Vagina (tissue), 2 donors: ENCODE measurements around the gene DNAJC4.
A peak's percentile ranks its signal among the peaks of the same experiment; 100 is the strongest.

Source experiments
- POLR2A ChIP-seq, 2 donors: fragments of 450-650 bp; IDR thresholded peaks; one replicate each; pipeline ENCODE4 v1.6.1; 2017; ENCODE audit warnings: antibody characterized with exemption in 2 of 2, mild to moderate bottlenecking in 2 of 2, moderate library complexity in 2 of 2
- POLR2AphosphoS5 ChIP-seq, 2 donors: sonication (generic); formaldehyde crosslinking; IDR thresholded peaks; one replicate each; pipeline ENCODE4 v1.9.0; 2017; ENCODE audit warnings: antibody characterized with exemption in 2 of 2, mild to moderate bottlenecking in 2 of 2, low read depth in 1 of 2; ENCODE audit not compliant: insufficient read depth in 1 of 2
- TF ChIP-seq, protein P1 (sequence below), 3 experiments: fragments of 450-650 bp in 2 of 3; fragments of 200-600 bp in 1 of 3; sonication (generic) in 1 of 3; IDR thresholded peaks; one replicate each; pipeline ENCODE4 v1.5.1; 2017 to 2019; ENCODE audit warnings: antibody characterized with exemption in 3 of 3, mild to moderate bottlenecking in 2 of 3, moderate library complexity in 2 of 3

DNA sequence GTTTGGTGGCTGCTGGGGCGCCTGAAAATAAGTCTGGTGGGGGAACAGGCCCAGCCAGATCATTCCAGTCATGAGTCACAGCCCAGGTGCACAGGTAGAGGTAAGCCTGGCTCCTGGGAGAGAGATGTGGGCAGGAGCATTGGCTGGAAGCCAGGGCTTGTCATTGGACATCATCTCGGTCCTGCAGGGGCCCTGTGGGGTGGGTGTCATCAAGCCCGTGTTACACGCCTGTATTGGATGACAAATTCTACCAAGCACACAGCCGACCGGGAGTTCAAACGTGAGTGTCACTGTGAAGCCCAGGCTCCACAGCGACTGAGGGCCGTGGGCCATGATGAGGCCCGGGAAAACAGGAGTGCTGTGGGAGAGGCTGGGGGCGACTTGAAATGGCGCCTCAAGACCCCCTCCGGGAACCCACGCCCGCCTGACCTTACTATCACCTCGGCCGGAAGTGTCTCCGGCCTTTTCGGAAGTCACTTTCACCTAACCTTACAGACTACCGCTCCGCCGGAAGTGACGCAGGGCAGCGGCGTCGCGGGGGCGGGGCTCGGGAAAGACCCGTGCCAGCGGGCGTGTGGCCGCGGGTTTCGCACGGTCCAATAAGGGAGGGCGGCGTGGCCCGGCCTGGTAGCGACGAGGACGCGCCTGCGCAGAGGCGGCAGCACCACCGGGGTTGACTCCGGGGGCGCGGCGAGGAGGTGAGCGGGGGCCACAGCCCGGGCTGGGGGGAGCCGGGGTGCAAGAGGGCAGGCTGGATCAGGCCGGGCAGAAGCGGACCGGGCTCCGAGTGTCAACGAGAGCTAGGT, 10.3 kb downstream of the DNAJC4 start, which contains the start of gene FKBP2:
- TF ChIP-seq, protein P1, sequence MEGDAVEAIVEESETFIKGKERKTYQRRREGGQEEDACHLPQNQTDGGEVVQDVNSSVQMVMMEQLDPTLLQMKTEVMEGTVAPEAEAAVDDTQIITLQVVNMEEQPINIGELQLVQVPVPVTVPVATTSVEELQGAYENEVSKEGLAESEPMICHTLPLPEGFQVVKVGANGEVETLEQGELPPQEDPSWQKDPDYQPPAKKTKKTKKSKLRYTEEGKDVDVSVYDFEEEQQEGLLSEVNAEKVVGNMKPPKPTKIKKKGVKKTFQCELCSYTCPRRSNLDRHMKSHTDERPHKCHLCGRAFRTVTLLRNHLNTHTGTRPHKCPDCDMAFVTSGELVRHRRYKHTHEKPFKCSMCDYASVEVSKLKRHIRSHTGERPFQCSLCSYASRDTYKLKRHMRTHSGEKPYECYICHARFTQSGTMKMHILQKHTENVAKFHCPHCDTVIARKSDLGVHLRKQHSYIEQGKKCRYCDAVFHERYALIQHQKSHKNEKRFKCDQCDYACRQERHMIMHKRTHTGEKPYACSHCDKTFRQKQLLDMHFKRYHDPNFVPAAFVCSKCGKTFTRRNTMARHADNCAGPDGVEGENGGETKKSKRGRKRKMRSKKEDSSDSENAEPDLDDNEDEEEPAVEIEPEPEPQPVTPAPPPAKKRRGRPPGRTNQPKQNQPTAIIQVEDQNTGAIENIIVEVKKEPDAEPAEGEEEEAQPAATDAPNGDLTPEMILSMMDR (IDR thresholded peaks at IDR 0.05), result no peak
- TF ChIP-seq POLR2A (IDR thresholded peaks at IDR 0.05) (peak in 1 of 2 donors; percentile 65), POLR2AphosphoS5 (IDR thresholded peaks at IDR 0.05; ENCODE audit: insufficient read depth in 1 of 2, low read depth in 1 of 2) (peak; percentile 85 to 98)
